Stimulated activated naive CD4-positive, alpha-beta T cell (primary cell): ENCODE data around the gene CTNNBIP1.

ENCODE experiments used
- DNase-seq, 6 experiments: peaks; one replicate each; lab custom pipeline; 2025; lab: John Stamatoyannopoulos, UW

The CTNNBIP1 gene

DNA sequence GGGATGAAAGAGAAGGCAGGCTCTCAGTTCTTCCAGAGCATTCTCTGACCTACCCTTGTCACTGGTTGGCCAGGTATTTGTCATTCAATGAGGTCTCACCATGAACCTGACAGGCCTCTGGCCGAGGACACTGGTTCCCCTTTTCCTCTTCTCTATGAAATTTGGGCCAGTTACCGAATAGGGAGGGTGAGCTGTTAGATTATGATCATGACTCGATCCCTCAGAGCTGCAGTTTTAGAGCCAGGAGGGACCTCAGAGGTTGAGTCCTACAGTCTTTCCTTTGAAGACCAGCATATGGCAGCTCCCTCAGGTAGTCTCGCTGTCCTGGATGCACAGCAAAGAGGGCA is 56.8 kb downstream of the CTNNBIP1 start:
- no peak for DNase-seq

DNA sequence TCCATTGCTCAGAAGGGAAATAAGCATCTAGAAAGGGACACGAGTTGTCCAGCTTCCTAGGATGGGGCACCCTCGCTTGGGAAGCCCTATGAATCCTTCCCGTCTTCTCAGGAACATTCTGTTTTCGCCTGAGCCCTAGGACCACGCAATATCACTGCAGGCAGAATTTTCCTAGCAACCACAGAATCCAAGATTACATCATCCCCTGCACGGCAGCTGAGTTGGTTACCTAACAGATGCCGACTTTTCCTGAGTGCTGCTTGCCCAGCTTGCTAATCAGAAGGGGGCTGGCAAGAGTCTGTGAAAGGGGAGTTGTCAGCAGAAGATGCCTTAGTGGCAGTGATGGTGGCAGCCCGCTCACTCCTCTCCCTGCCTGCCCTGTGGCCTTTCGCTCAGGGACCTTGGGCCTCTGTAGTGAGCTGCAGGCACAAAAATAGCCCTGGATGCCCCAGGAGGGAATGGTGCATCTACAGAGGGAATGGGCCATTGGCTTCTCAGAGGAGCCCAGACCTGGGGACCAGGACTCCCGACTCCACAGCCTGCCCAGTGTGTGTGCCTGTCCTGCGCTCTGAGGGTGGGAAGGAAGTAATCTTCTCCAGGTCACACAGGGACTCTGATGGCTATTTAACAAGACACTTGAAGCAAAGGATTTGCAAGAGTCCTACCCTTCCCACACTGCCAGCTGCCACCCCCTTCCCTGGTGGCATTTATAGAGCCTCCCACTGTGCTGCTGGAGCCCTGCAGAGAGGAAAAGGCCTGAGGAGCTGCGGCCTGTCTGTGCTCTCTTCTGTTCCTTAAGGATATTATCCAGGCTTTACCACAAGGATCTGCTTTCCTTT is 57.4 kb downstream of the CTNNBIP1 start:
- no peak for DNase-seq

DNA sequence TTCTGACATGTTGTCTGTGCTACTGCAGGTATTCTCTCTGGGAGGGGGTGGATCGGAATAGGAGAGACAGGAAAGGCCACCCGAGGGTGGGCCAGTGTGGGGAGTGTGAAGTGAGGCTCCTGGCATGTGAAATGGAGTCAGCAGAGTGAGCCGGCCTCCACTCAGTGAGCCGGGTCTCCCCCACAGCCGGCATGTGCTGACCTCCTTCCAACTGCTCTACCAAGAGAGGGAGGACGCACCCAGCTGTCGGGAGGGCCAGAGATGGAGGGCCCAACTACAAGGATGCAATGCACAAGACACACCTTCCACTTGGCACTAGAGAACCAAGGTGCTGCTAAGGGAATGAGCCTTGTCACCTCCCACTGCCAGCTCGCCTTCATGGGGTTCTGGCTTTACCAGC is 58.1 kb downstream of the CTNNBIP1 start:
- DNase-seq: no peak

DNA sequence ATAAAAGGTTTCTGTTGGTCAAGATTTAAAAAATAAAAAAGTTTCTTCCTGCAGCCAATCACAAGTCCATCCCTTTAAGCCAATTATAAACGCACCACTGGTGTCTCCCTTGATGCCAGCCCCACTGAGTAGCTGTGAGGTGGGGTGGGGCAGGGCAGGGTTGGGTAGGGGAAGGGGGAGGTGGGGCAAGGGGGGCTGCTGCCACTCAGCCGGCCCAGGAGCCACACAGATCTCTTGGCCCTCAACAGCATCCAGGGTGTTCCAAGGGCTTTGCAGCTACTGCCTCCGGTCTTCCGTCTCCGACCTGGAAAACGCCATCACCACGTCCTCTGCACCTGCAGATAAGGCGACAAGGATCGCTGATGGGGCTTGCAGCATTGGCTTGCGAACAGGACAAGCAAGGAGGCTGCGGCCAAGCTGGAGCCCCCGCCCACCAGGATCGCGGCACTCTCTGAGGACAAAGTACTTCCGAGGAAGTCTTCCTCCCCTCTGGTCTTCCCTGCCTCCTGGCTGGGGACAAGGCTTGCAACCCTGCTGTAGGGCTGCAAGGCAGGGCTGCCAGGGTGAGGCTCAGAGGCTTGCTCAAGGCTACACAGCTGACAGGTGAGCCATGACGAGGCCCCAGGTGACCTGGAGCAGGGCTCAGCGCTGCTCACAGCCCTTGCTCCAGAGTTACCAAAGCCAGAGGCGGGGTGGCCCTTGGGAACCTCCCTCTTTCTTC is 59.5 kb downstream of the CTNNBIP1 start:
- peak in 3 of 6 experiments; percentile 17 to 36 (median 19) for DNase-seq

DNA sequence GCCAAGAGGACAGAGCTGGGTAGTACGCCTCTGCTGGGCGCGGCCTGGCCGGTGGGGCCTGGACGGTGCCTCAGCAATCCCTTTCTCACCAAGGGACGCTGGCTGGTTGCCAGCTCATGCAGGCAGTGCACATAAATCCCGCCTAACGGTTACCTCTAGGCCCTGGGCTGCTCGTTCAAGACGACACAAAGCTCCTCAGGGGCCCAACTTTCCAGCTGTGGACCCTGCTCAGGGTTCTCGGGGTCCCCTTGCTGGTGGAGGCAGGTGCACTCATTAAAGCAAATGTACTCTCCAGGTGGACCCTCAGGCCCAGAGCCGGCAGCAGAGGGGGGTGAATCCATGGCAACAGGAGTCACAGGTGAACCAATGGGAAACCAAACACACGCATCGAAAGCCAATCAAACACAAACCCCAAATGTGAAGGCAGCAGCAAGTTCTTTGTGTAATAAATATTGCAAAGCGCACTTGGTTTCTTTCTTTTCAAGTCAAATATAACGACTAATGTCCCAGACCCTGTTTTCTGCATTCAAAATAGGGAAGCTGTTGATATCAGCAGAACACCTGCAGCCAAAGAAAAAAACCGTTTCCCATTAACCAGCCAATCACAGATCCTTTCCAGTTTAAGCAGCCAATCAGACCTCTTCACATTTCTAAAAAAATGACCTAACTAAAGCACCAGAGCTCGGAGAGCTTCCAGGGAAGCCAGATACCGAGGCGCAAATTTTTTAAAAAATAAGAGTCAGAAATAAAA is 60.2 kb downstream of the CTNNBIP1 start:
- DNase-seq: peak in 4 of 6 experiments; percentile 12 to 62 (median 58)

DNA sequence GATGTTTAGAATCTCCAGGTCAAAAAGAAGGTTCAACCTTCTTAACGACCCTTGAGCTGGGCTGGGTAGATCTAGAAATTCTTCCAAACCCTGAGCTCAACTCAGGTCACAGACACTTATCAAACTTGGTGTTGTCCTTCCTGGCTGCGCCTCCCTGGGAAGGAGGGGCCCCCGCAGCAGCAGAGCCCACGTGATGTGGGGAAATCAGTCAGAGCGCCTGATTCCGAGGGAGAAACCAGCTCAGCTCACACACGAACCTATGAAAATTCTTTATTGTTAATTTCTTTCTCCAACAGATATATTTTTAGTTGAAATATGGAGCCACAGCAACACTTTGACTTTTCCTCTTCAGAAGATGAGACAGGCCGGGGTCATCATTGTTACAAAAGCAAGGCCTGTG is 62.0 kb downstream of the CTNNBIP1 start:
- DNase-seq: no peak

DNA sequence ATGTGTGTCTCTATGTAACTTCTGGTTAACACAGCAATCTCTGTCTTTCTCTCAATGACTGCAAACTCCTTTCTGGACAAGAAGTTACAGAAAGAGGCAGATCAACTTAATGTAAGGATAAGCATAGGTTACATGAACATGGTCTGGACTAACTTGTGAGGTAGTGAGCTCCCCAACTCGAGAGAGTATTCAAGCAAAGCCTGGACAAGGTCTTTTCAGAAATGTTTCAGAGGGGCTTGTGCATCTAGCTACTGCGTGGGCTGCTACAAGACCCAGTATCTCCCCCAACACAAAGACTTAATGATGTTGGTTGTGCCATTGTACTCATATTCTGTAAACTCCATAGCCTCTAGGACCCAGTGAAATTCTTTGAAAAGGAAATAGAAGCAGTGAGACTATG is 62.8 kb downstream of the CTNNBIP1 start:
- DNase-seq: no peak

DNA sequence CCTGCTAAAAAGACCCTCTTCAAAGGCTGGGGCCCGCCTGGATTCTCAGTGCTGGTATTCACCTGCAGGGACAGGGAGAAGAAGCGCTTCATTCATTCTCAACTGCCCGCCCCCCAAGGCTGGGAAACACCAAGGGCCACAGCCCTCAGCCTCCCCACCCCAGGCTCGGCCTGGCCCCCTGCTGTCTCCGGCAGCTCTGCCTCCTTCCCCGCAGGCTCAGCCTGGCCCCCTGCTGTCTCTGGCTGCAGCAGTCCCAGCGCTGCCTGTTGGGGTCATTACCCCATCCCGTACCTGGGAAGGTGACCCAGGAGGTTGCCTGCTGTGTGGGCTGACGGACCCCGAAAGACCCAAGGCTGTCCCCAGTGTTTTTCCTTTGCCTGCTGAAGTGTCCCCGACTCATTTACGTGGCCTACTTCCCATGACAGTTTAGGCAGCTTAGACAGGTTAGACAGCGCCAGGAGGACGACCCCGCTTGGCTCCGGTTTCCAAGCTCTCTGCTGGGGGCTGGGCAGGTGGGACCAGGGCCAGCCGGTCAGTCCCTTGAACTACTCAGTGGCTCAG is 63.4 kb downstream of the CTNNBIP1 start:
- DNase-seq: no peak

DNA sequence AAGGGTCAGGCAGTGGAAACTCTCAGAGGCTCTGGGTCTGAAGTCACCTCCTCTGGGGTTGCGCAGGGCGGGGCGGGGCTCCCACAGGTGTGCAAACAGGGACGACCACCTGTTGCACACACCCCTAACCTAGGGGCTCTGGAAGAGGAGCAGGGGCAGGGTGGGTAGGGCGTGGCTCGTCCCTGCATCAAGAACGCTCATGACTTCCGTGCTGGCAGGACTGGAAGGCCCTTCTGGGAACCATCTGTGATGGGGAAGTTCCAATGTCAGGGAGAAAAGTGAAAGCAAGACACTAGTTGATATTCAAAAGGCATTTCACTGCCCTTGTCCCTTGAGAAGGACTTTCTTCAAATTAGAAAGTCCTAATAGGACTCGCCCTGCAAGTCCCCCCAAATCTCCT is 64.2 kb downstream of the CTNNBIP1 start:
- no peak for DNase-seq

DNA sequence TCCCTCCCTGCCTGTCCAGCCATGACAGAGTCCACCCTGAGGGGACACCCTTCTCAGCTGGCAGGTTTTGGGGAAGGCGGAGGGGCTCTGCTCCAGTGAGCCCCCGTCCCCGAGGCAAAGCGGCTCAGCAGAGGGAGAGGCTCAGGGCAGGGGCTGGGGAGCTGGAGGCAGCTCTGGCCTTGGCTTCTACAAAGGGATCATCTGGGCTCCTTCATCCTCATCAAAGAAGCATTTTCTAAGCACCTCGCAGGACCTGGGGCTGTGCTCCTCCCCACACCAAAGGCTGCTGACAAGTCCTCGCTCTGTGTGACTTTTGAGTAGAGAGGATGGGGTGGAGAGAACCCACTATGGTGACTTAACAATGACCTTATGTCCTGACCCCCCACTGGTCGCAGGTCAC is 65.3 kb downstream of the CTNNBIP1 start:
- no peak for DNase-seq

DNA sequence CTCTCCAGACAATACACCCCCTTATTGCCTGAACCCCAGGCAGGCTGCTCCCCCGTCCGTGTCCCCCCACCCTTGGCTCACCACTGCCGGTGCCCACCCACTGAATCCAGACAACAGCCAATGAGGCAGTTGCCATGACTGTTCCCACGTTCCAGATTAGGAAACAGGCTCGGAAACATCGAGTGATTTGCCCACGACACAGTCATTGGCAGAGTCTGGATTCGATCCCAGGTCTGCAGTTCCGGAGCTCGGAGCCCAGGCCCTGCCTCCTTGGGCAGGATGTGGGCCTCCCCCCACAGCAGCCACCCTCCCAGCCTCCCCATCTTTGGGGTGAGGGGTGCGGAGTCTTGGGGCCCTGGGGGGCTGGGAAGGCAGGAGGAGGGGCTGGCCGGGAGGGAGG is 66.0 kb downstream of the CTNNBIP1 start:
- no peak for DNase-seq

DNA sequence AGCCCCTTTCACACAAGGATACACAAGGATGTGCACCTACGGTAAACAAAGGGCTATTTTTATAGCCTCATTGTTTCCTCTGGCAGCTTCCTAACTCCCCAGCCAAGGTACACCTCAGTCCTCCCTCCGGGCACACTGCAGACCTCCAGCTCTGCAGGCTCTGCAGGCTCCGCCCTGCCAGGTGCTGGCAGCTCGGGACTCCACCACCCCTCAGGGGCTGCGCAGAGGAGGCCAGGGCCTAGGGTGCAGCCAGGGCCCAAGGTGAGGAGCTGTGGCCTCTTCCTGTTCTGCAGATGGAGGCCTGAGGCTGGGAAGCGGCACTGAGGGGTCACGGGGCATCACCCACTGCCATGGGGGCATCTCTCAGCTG is 66.5 kb downstream of the CTNNBIP1 start:
- DNase-seq: no peak

DNA sequence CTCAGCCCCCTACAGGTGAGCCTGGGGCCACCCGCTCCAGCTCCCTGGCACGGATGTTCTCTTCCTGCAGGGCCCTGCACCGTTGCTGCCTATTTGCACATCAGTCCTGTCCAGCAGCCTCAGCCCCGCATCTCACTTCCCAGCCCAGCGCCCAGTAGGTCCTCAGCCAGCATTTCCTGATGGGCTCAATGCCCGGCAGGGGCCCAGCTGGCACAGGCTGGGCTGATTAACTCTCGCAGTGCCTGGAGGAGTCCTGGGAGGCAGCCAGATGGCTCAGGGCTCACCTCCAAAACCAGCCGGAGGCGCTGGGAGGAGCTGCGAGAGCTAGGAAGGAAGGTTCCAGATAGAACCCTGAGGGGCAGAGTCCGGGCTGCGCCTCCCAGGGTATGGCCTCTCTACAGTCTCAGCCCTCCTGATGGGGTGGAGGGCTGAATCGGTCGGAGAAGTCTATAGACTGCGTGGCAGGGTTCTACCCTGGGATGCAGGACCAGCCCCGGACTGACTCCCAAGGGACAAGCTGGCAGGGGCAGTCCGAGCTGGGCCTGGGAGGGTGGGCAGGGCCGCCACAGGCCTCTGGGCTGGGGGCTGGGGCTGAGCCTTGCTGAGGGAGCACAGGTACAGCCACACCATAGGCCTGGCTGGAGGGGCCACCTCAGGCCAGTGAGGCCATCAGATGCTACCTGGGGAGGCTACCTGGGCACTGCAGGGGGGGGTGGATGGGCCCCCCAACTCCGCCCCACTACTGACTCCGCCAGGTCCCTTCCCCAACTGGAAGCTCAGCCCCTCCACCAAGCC is 67.1 kb downstream of the CTNNBIP1 start:
- no peak for DNase-seq

DNA sequence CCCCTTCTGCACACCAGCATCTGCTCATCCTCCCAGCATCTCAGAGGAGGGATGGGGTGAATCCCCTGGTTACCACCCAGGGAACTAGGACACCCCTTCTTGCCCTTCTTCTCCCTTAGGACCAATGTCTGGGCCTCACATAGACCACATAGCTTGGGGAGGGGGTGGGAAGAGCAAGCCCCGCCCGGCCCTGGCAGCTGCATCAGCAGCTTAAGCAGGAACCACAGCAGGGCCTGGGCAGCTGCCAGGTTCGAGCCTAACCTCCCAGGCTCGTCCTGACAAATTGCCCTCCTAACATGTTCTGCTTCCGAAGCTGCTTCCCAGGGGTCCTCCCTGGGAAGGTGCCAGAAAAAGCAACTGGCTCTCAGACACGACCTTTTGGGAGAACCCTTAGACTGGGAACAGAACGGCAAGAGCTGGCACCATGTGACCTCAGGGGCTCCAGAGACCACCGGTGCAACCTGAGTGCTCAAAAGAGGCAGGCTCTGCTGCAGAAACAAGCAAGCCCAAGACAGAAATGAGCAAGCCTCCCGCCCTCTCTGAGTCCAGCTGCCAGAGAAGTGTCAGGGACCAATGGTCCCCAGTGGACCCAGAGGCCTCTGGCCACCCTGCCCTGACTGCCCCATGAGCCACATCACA is 67.9 kb downstream of the CTNNBIP1 start:
- no peak for DNase-seq

DNA sequence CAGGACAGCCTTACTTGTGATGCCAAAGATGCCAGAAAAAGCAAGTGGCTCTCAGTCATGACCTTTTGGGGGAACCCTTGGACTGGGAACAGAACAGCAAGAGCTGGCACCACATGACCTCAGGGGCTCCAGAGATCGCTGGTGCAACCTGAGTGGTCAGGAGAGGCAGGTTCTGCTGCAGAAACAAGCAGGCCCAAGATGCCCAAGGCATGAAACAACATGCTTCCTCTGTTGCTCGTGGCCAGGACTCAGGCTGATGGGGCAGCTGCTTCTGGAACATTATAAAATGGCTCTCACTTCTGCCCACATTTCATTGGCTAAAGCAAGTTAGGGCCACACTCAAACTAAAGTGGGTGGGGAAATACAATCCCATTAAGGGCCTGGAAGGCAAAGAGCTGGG is 68.6 kb downstream of the CTNNBIP1 start:
- no peak for DNase-seq

DNA sequence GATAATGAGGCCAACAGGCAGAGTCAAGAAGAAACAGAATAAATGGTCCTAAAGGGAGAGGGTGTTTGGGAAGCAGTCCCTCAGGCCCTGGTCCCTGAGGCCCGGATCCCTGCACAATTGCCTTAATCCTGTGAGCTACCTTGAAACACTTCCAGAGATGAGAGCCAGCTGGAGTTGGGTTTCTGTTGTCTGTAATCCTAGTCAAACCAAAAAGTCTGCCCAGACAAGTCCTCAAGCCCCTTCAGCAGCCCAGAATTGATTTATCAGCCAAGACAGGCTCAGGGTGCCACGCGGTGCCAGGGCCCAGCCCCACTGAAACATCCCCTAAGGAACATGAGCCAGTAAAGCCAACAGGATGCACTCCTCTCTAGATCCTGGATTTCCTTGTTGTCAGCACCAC is 69.9 kb downstream of the CTNNBIP1 start:
- DNase-seq: no peak

DNA sequence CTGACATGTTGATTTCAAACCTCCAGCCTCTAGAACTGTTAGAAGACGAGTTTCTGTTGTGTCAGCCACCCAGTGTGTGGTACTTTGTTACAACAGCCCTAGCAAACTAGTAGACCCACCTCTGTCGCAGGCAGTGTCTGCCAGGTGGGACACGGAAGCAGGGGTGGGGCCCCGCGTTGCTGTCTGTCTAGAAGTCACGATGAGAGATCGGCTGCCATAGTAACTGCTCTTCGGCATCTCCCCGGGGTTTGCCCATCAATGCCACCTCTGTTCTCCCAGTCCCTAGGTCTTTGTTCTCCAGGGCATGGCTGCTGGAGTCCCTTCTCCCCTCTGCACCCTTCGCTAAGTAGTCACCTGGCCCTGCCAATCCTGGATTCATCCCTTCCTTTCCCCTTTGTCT is 71.1 kb downstream of the CTNNBIP1 start:
- DNase-seq: no peak

DNA sequence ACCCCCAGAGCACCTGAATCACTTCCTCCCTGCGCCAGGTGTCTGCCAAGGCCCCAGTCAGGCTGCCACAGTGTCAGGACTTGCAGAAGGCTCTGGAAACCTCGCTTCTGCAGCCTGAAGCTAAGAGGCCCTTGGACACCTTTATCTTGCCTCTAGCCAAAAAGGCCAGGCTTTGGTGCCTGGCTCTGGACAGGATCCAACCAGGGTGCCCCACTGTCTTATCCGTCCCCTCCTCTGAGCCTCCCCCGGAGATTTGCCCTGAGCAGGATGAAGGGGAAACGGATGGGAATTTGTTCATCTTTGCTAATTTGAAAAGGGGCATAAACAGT is 73.5 kb downstream of the CTNNBIP1 start:
- DNase-seq: no peak

DNA sequence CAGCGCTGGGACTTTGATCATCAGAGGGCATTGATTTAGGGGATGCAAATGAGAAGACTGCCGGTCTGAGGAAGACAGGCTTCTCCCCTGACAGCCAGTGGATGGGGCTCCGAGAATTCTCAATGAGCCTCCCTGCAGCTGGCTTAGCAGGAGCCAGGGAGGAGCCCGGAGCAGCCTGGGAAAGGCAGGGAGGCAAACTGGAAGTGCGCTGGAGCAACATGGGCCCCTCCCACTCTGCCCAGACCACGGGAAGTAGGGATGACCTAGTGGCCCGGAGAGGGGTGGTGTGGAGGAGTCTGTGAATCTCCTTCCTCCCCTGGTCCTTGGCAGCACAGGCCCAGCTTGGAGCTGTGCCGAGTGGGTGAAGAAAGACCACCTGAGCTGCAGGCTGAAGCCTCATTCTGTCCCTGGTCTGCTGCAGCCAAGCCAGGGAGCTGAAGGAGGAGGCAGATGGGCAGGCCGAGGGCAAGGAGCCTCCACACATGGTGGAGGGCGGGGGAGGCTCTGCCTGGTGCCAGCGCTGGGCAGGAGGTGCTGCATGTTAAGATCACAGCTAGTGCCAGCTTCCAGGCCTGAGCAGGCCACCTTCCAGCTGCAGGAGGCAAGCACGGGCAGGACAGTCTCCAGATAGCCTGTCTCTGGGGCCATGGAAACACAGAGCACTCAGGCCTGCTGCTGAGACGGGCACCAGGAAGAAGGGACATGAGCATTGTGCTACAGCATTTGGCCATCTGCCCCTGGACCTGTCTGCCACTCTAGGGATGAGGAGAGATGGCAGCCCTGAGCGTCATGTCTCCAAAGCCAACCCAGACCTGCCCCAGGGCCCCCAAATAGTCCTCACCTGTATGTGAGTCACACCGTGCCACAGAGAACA is 74.1 kb downstream of the CTNNBIP1 start:
- no peak for DNase-seq

DNA sequence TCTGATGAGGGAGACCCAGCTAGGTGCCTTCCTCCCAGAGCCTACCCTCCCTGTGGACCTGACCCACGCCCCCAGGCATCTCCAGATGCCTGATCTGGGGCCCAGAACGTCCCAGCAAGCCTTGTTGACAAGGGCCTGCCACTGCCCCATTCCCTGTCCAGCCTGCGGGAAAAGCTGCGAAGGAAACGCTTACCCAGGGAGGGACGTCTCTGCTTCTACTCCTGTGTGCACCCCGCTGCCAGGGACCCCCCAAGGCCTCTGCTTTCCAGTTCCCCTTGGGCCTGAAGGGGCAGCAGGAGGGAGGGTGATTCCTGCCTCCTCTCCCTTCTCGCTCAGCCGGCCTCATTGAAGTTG is 74.7 kb downstream of the CTNNBIP1 start:
- DNase-seq: no peak

DNA sequence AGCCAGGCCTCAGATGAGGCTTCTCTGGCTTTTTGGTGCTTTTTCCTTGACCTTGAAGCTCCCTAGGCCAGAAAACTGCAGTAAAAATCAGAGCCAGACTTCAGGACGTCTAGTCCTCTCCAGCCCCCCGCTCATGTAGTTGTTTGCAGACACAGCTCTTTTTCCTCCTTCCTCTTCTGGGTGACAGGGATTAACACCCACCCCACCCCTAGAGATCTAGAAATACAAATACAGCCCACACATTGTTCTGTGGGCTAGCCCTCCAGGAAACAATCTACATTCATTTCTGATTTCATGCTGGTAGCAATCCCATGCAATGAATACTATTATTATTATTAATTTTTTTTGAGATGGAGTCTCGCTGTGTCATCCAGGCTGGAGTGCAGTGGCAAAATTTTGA is 76.4 kb downstream of the CTNNBIP1 start:
- no peak for DNase-seq
